ENCODE data around the gene ABCB6.

- no peak for TF ChIP-seq RAD21 (IDR thresholded peaks at IDR 0.05 in 1 of 2, conservative IDR thresholded peaks at IDR 0.05 in 1 of 2; ENCODE audit: low read depth in 2 of 2, low read length in 2 of 2)
- no peak for TF ChIP-seq CTCF (IDR thresholded peaks at IDR 0.05; ENCODE audit: control extremely low read depth in 1 of 3, insufficient read depth in 1 of 3, low read depth in 1 of 3, low read length in 3 of 3)
- TF ChIP-seq POLR2AphosphoS5 (IDR thresholded peaks at IDR 0.05; ENCODE audit: low read depth, low read length) = no peak
These were observed 44.0 kb downstream of the ABCB6 start for GRCh38 chr2:219174801-219175200.

Data from H1 (cell line).